GM23338 (cell line): ENCODE data around the gene ARHGEF16. TPM values are rescaled to one million over a fixed set of nuclear protein-coding genes. Genes with fewer than 3 reads are reported as not detected.
A peak's percentile ranks its signal among the peaks of the same experiment; 100 is the strongest.

Experiments
- ATAC-seq: fragments of 200-7000 bp; cut with Tn5 transposase; 3 replicates; pipeline ENCODE4 v1.9.1; 2020
- DNase-seq: peaks from one replicate; pipeline ENCODE4 v3.0.0-alpha.2; 2015; ENCODE audit warnings: low spot score
- H2AFZ ChIP-seq: fragments of 200-600 bp; sonication (generic); 2 replicates; pipeline ENCODE4 v1.8.0; 2016; ENCODE audit warnings: antibody characterized with exemption, mild to moderate bottlenecking, moderate library complexity
- H3F3A ChIP-seq: fragments of 200-600 bp; sonication (generic); replicated peaks from 2 replicates; pipeline ENCODE4 v1.8.0; 2017; ENCODE audit warnings: antibody characterized with exemption, mixed run types, low read depth
- H3K27ac ChIP-seq: fragments of 200-600 bp; sonication (generic); 2 replicates; pipeline ENCODE4 v1.6.1; 2016; ENCODE audit warnings: low read depth
- H3K27me3 ChIP-seq: fragments of 200-600 bp; sonication (generic); 2 replicates; pipeline ENCODE4 v1.8.0; 2016; ENCODE audit warnings: mild to moderate bottlenecking, mixed run types, moderate library complexity; ENCODE audit not compliant: insufficient read depth
- H3K36me3 ChIP-seq: fragments of 200-600 bp; sonication (generic); 2 replicates; pipeline ENCODE4 v1.8.0; 2016; ENCODE audit warnings: mild to moderate bottlenecking; ENCODE audit not compliant: insufficient read depth
- H3K4me1 ChIP-seq: fragments of 200-600 bp; sonication (generic); 2 replicates; pipeline ENCODE4 v1.8.0; 2016; ENCODE audit warnings: mild to moderate bottlenecking, moderate library complexity; ENCODE audit not compliant: insufficient read depth
- H3K4me2 ChIP-seq: fragments of 200-600 bp; sonication (generic); 2 replicates; pipeline ENCODE4 v1.7.1; 2017; ENCODE audit warnings: mixed run types
- H3K4me3 ChIP-seq: fragments of 200-600 bp; sonication (generic); 2 replicates; pipeline ENCODE4 v1.6.1; 2016; ENCODE audit warnings: mixed run types
- H3K79me2 ChIP-seq: fragments of 200-600 bp; sonication (generic); replicated peaks from 2 replicates; pipeline ENCODE4 v1.8.0; 2017; ENCODE audit warnings: mild to moderate bottlenecking; ENCODE audit not compliant: insufficient read depth
- H3K9me2 ChIP-seq: fragments of 200-600 bp; sonication (generic); 2 replicates; pipeline ENCODE4 v1.8.0; 2017; ENCODE audit not compliant: insufficient read depth
- H4K20me1 ChIP-seq: fragments of 200-600 bp; sonication (generic); replicated peaks from 2 replicates; pipeline ENCODE4 v1.8.0; 2017; ENCODE audit warnings: mild to moderate bottlenecking; ENCODE audit not compliant: insufficient read depth
- H3K27ac Mint-ChIP-seq: 2 replicates; pipeline ENCODE4 v1.8.0; 2020; ENCODE audit warnings: inconsistent platforms, mild to moderate bottlenecking, moderate library complexity, mixed read lengths
- H3K27me3 Mint-ChIP-seq: 3 replicates; pipeline ENCODE4 v1.8.0; 2022; ENCODE audit warnings: low read depth, mild to moderate bottlenecking, moderate library complexity, mixed read lengths, inconsistent platforms; ENCODE audit not compliant: insufficient read depth, poor library complexity
- H3K36me3 Mint-ChIP-seq: 3 replicates; pipeline ENCODE4 v1.8.0; 2021; ENCODE audit warnings: low read depth, mild to moderate bottlenecking, inconsistent platforms, moderate library complexity, mixed read lengths
- H3K4me1 Mint-ChIP-seq: 3 replicates; pipeline ENCODE4 v1.8.0; 2020; ENCODE audit warnings: mild to moderate bottlenecking, inconsistent platforms, mixed read lengths
- H3K4me3 Mint-ChIP-seq: 3 replicates; pipeline ENCODE4 v1.8.0; 2021; ENCODE audit warnings: moderate library complexity, mild to moderate bottlenecking, inconsistent platforms, mixed read lengths
- H3K9me3 Mint-ChIP-seq: 3 replicates; pipeline ENCODE4 v1.8.0; 2020; ENCODE audit warnings: moderate library complexity, mild to moderate bottlenecking, inconsistent platforms, mixed read lengths
- CREB1 ChIP-seq: fragments of 250-450 bp; sonication (Bioruptor Pico); IDR thresholded peaks from 2 replicates; pipeline ENCODE4 v1.5.0; 2020; ENCODE audit warnings: low read depth, mild to moderate bottlenecking, moderate library complexity
- CTCF ChIP-seq, 2 experiments: fragments of 200-600 bp in 1 of 2; sonication (generic) in 1 of 2; conservative IDR thresholded peaks; 2 replicates each; pipeline versions ENCODE4 v1.5.1 to v1.6.1; 2016 to 2017; ENCODE audit warnings: antibody characterized with exemption in 2 of 2, low read depth in 2 of 2, mild to moderate bottlenecking in 2 of 2, moderate library complexity in 1 of 2
- ETS1 ChIP-seq: IDR thresholded peaks from 2 replicates; pipeline ENCODE4 v1.6.1; 2016; ENCODE audit warnings: antibody characterized with exemption
- EZH2 ChIP-seq: fragments of 200-600 bp; sonication (generic); IDR thresholded peaks from one replicate; pipeline ENCODE4 v1.8.0; 2017; ENCODE audit warnings: antibody characterized with exemption, mild to moderate bottlenecking, low read depth; ENCODE audit not compliant: unreplicated experiment
- EZH2phosphoT487 ChIP-seq: fragments of 200-600 bp; sonication (generic); IDR thresholded peaks from one replicate; pipeline ENCODE4 v1.8.1; 2018; ENCODE audit warnings: antibody characterized with exemption; ENCODE audit not compliant: unreplicated experiment
- JUNB ChIP-seq: IDR thresholded peaks from one replicate; pipeline ENCODE4 v1.6.1; 2016; ENCODE audit warnings: antibody characterized with exemption; ENCODE audit not compliant: unreplicated experiment
- NANOG ChIP-seq: IDR thresholded peaks from 2 replicates; pipeline ENCODE4 v1.6.1; 2016; ENCODE audit warnings: antibody characterized with exemption, borderline replicate concordance
- POLR2AphosphoS5 ChIP-seq: IDR thresholded peaks from 2 replicates; pipeline ENCODE4 v1.6.1; 2016; ENCODE audit warnings: antibody characterized with exemption, low read depth
- STAT1 ChIP-seq: IDR thresholded peaks from one replicate; pipeline ENCODE4 v1.6.1; 2016; ENCODE audit warnings: antibody characterized with exemption; ENCODE audit not compliant: unreplicated experiment
- ZNF114 ChIP-seq: fragments of 250-450 bp; sonication (Bioruptor Pico); IDR thresholded peaks from 2 replicates; pipeline ENCODE4 v1.5.0; 2020; ENCODE audit warnings: mild to moderate bottlenecking, moderate library complexity
- ZNF331 ChIP-seq: fragments of 250-450 bp; sonication (Bioruptor Pico); IDR thresholded peaks from 2 replicates; pipeline ENCODE4 v1.5.0; 2020; ENCODE audit warnings: low read depth, mild to moderate bottlenecking, moderate library complexity
- polyA plus RNA-seq: library from polyadenylated mRNA; unstranded; fragments of >200 nt; fragmentation: Nextera tagmentation; extraction: Ambion mirVana; gene quantifications from 2 replicates; pipeline ENCODE4 v1.2.1, GENCODE V29; 2016
- total RNA-seq: library from RNA; depleted of rRNA; stranded (reverse); fragments of >200 nt; shearing (Covaris generic); gene quantifications from 2 replicates; pipeline ENCODE4 v1.2.3, GENCODE V29; 2014
- TF ChIP-seq, protein P1 (sequence below): IDR thresholded peaks from one replicate; pipeline ENCODE4 v1.6.1; 2018; ENCODE audit warnings: antibody characterized with exemption; ENCODE audit not compliant: unreplicated experiment
- TF ChIP-seq, protein P2 (sequence below): fragments of 250-450 bp; sonication (Bioruptor Pico); IDR thresholded peaks from 2 replicates; pipeline ENCODE4 v1.5.0; 2020; ENCODE audit warnings: mild to moderate bottlenecking, moderate library complexity

The ARHGEF16 gene
- total and polyA plus RNA-seq, 2 experiments from 2014 or later = 12.2 to 29.3 TPM

GRCh38 chr1:3465935-3466321 is 11.5 kb downstream of the ARHGEF16 start:
- DNase-seq (no peak), ATAC-seq (no peak)
- no peak overlapping the region for H3K27ac ChIP-seq
- no peaks in the 10 kb centered on the region for H4K20me1 ChIP-seq
- no peak overlapping the region for H3K4me2 ChIP-seq
- no peaks in the 10 kb centered on the region for H3K36me3 ChIP-seq
- peaks cover 7% of the 10 kb centered on the region for H3K27me3 Mint-ChIP-seq
- TF ChIP-seq ZNF331 (CRISPR knock-in tag) (no peak), ETS1 (no peak), CTCF (conservative IDR thresholded peaks at IDR 0.05; ENCODE audit: low read depth in 2 of 2) (no peak), ZNF114 (CRISPR knock-in tag) (no peak), STAT1 (no peak), EZH2phosphoT487 (no peak), JUNB (no peak), POLR2AphosphoS5 (no peak), EZH2 (no peak), CREB1 (CRISPR knock-in tag) (no peak), NANOG (no peak)
- TF ChIP-seq, protein P1, sequence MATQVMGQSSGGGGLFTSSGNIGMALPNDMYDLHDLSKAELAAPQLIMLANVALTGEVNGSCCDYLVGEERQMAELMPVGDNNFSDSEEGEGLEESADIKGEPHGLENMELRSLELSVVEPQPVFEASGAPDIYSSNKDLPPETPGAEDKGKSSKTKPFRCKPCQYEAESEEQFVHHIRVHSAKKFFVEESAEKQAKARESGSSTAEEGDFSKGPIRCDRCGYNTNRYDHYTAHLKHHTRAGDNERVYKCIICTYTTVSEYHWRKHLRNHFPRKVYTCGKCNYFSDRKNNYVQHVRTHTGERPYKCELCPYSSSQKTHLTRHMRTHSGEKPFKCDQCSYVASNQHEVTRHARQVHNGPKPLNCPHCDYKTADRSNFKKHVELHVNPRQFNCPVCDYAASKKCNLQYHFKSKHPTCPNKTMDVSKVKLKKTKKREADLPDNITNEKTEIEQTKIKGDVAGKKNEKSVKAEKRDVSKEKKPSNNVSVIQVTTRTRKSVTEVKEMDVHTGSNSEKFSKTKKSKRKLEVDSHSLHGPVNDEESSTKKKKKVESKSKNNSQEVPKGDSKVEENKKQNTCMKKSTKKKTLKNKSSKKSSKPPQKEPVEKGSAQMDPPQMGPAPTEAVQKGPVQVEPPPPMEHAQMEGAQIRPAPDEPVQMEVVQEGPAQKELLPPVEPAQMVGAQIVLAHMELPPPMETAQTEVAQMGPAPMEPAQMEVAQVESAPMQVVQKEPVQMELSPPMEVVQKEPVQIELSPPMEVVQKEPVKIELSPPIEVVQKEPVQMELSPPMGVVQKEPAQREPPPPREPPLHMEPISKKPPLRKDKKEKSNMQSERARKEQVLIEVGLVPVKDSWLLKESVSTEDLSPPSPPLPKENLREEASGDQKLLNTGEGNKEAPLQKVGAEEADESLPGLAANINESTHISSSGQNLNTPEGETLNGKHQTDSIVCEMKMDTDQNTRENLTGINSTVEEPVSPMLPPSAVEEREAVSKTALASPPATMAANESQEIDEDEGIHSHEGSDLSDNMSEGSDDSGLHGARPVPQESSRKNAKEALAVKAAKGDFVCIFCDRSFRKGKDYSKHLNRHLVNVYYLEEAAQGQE = no peak
- TF ChIP-seq, protein P2, sequence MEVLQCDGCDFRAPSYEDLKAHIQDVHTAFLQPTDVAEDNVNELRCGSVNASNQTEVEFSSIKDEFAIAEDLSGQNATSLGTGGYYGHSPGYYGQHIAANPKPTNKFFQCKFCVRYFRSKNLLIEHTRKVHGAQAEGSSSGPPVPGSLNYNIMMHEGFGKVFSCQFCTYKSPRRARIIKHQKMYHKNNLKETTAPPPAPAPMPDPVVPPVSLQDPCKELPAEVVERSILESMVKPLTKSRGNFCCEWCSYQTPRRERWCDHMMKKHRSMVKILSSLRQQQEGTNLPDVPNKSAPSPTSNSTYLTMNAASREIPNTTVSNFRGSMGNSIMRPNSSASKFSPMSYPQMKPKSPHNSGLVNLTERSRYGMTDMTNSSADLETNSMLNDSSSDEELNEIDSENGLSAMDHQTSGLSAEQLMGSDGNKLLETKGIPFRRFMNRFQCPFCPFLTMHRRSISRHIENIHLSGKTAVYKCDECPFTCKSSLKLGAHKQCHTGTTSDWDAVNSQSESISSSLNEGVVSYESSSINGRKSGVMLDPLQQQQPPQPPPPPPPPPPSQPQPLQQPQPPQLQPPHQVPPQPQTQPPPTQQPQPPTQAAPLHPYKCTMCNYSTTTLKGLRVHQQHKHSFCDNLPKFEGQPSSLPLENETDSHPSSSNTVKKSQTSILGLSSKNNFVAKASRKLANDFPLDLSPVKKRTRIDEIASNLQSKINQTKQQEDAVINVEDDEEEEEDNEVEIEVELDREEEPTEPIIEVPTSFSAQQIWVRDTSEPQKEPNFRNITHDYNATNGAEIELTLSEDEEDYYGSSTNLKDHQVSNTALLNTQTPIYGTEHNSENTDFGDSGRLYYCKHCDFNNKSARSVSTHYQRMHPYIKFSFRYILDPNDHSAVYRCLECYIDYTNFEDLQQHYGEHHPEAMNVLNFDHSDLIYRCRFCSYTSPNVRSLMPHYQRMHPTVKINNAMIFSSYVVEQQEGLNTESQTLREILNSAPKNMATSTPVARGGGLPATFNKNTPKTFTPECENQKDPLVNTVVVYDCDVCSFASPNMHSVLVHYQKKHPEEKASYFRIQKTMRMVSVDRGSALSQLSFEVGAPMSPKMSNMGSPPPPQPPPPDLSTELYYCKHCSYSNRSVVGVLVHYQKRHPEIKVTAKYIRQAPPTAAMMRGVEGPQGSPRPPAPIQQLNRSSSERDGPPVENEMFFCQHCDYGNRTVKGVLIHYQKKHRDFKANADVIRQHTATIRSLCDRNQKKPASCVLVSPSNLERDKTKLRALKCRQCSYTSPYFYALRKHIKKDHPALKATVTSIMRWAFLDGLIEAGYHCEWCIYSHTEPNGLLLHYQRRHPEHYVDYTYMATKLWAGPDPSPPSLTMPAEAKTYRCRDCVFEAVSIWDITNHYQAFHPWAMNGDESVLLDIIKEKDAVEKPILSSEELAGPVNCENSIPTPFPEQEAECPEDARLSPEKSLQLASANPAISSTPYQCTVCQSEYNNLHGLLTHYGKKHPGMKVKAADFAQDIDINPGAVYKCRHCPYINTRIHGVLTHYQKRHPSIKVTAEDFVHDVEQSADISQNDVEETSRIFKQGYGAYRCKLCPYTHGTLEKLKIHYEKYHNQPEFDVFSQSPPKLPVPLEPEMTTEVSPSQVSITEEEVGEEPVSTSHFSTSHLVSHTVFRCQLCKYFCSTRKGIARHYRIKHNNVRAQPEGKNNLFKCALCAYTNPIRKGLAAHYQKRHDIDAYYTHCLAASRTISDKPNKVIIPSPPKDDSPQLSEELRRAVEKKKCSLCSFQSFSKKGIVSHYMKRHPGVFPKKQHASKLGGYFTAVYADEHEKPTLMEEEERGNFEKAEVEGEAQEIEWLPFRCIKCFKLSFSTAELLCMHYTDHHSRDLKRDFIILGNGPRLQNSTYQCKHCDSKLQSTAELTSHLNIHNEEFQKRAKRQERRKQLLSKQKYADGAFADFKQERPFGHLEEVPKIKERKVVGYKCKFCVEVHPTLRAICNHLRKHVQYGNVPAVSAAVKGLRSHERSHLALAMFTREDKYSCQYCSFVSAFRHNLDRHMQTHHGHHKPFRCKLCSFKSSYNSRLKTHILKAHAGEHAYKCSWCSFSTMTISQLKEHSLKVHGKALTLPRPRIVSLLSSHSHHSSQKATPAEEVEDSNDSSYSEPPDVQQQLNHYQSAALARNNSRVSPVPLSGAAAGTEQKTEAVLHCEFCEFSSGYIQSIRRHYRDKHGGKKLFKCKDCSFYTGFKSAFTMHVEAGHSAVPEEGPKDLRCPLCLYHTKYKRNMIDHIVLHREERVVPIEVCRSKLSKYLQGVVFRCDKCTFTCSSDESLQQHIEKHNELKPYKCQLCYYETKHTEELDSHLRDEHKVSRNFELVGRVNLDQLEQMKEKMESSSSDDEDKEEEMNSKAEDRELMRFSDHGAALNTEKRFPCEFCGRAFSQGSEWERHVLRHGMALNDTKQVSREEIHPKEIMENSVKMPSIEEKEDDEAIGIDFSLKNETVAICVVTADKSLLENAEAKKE (CRISPR knock-in tag) = no peak
- peak overlapping the region; percentile 55; the same call in 1 of the 2 replicates for H3K27ac Mint-ChIP-seq
- no peak overlapping the region for H3K4me3 ChIP-seq
- H3K9me2 ChIP-seq = no peaks in the 10 kb centered on the region
- no peaks in the 10 kb centered on the region for H3K4me1 ChIP-seq
- H3K9me3 Mint-ChIP-seq = no peaks in the 10 kb centered on the region
- no peaks in the 10 kb centered on the region for H3F3A ChIP-seq
- H3K36me3 Mint-ChIP-seq = peaks cover 6% of the 10 kb centered on the region; the same call in 2 of the 3 replicates
- H3K4me3 Mint-ChIP-seq = no peak overlapping the region
- peaks cover 9% of the 10 kb centered on the region for H3K4me1 Mint-ChIP-seq
- H3K79me2 ChIP-seq = no peaks in the 10 kb centered on the region
- no peak overlapping the region for H2AFZ ChIP-seq
- no peaks in the 10 kb centered on the region for H3K27me3 ChIP-seq
